IMR-90 (cell line): ENCODE measurements around the gene SLF2. TPM values are rescaled to one million over a fixed set of nuclear protein-coding genes. Genes with fewer than 3 reads are reported as not detected.

ENCODE experiments used
- ATAC-seq: fragments of 200-7000 bp; cut with Tn5 transposase; 2 replicates; pipeline ENCODE4 v1.9.1; 2020; ENCODE audit warnings: low read depth, mild to moderate bottlenecking, moderate library complexity
- BruUV-seq: library from RNA; stranded (reverse); fragments of 400-500 nt; replicated peaks from 2 replicates; lab custom pipeline; 2021; lab: Mats Ljungman, UMichigan
- CTCF ChIA-PET: fragments of 300-600 bp; formaldehyde crosslinking; extraction: SDS; loops from one replicate; lab custom pipeline; 2021; ENCODE audit warnings: antibody characterized with exemption; lab: Yijun Ruan, JAX
- POLR2A ChIA-PET: fragments of 300-600 bp; sonication (Branson Sonifier 250); formaldehyde crosslinking; loops from one replicate; lab custom pipeline; 2022; ENCODE audit warnings: antibody characterized with exemption; ENCODE audit not compliant: unreplicated experiment; lab: Charles Lee
- DNase-seq: peaks from one replicate; pipeline ENCODE4 v3.0.0; 2013
- H2AFZ ChIP-seq: replicated peaks from 2 replicates; pipeline ENCODE3; 2013; ENCODE audit warnings: low read length, mild to moderate bottlenecking; ENCODE audit not compliant: poor library complexity
- H2AK5ac ChIP-seq: 2 replicates; pipeline ENCODE4 v1.6.1; 2013; ENCODE audit warnings: low read depth, low read length, inconsistent platforms
- H2AK9ac ChIP-seq: replicated peaks from 2 replicates; pipeline ENCODE3; 2013; ENCODE audit warnings: mild to moderate bottlenecking, low read depth, low read length, moderate library complexity; ENCODE audit not compliant: poor library complexity
- H2BK120ac ChIP-seq: 2 replicates; pipeline ENCODE4 v1.6.1; 2013; ENCODE audit warnings: low read depth, low read length, inconsistent platforms
- H2BK15ac ChIP-seq: 3 replicates; pipeline ENCODE4 v1.6.1; 2013; ENCODE audit warnings: low read depth, low read length, inconsistent platforms
- H2BK20ac ChIP-seq: 2 replicates; pipeline ENCODE4 v1.6.1; 2013; ENCODE audit warnings: low read depth, mild to moderate bottlenecking, inconsistent platforms, low read length, moderate library complexity
- H2BK5ac ChIP-seq: 2 replicates; pipeline ENCODE4 v1.6.1; 2013; ENCODE audit warnings: mild to moderate bottlenecking, low read depth, low read length, inconsistent platforms; ENCODE audit not compliant: poor library complexity, severe bottlenecking
- H3K14ac ChIP-seq: replicated peaks from 2 replicates; pipeline ENCODE4 v1.6.1; 2013; ENCODE audit warnings: low read depth, low read length, inconsistent platforms
- H3K18ac ChIP-seq: 2 replicates; pipeline ENCODE4 v1.6.1; 2013; ENCODE audit warnings: low read depth, low read length, control low read depth
- H3K23ac ChIP-seq: 2 replicates; pipeline ENCODE4 v1.6.1; 2013; ENCODE audit warnings: low read depth, low read length, inconsistent platforms
- H3K27ac ChIP-seq: 2 replicates; pipeline ENCODE4 v1.5.1; 2013; ENCODE audit warnings: mild to moderate bottlenecking, control low read depth, low read length; ENCODE audit not compliant: insufficient read depth
- H3K27me3 ChIP-seq: 2 replicates; pipeline ENCODE4 v1.6.1; 2013; ENCODE audit warnings: low read length; ENCODE audit not compliant: control insufficient read depth, insufficient read depth
- H3K36me3 ChIP-seq: 2 replicates; pipeline ENCODE4 v1.6.1; 2013; ENCODE audit warnings: low read length, mixed read lengths; ENCODE audit not compliant: control insufficient read depth, insufficient read depth
- H3K4ac ChIP-seq: 2 replicates; pipeline ENCODE4 v1.6.1; 2013; ENCODE audit warnings: low read depth, low read length, inconsistent platforms
- H3K4me1 ChIP-seq: 2 replicates; pipeline ENCODE4 v1.6.1; 2013; ENCODE audit warnings: low read length, mixed read lengths; ENCODE audit not compliant: control insufficient read depth, insufficient read depth
- H3K4me2 ChIP-seq: 2 replicates; pipeline ENCODE4 v1.6.1; 2013; ENCODE audit warnings: low read depth, mild to moderate bottlenecking, control low read depth, low read length, moderate library complexity
- H3K4me3 ChIP-seq: 2 replicates; pipeline ENCODE4 v1.5.1; 2013; ENCODE audit warnings: low read depth, mild to moderate bottlenecking, control low read depth, low read length, moderate library complexity; ENCODE audit not compliant: insufficient read depth
- H3K56ac ChIP-seq: 2 replicates; pipeline ENCODE4 v1.6.1; 2013; ENCODE audit warnings: low read length, inconsistent platforms; ENCODE audit not compliant: insufficient read depth; ENCODE audit errors: extremely low read depth
- H3K79me1 ChIP-seq, 2 experiments: 2 replicates each; pipeline ENCODE4 v1.6.1; 2013; ENCODE audit warnings: low read length in 2 of 2, inconsistent platforms in 1 of 2, low read depth in 1 of 2
- H3K9ac ChIP-seq: 2 replicates; pipeline ENCODE4 v1.6.1; 2013; ENCODE audit warnings: low read depth, low read length, control low read depth
- H3K9me1 ChIP-seq: 2 replicates; pipeline ENCODE4 v1.6.1; 2013; ENCODE audit warnings: low read length, inconsistent platforms; ENCODE audit not compliant: insufficient read depth
- H3K9me3 ChIP-seq: 2 replicates; pipeline ENCODE4 v1.6.1; 2013; ENCODE audit warnings: low read length; ENCODE audit not compliant: control insufficient read depth, insufficient read depth
- H4K20me1 ChIP-seq: 2 replicates; pipeline ENCODE4 v1.6.1; 2013; ENCODE audit warnings: low read length, inconsistent platforms; ENCODE audit not compliant: insufficient read depth
- H4K5ac ChIP-seq: 2 replicates; pipeline ENCODE4 v1.6.1; 2013; ENCODE audit warnings: mild to moderate bottlenecking, low read depth, low read length, control low read depth
- H4K8ac ChIP-seq, 2 experiments: 2 replicates each; pipeline ENCODE4 v1.6.1; 2013; ENCODE audit warnings: low read depth in 2 of 2, low read length in 2 of 2, control low read depth in 1 of 2, inconsistent platforms in 1 of 2
- H4K91ac ChIP-seq: 2 replicates; pipeline ENCODE4 v1.6.1; 2013; ENCODE audit warnings: low read depth, low read length, inconsistent platforms; ENCODE audit not compliant: insufficient read depth
- BHLHE40 ChIP-seq: fragments of 150-350 bp; IDR thresholded peaks from 2 replicates; pipeline ENCODE4 v1.6.1; 2016; ENCODE audit warnings: mild to moderate bottlenecking, low read depth, low read length
- CHD1 ChIP-seq: IDR thresholded peaks from 2 replicates; pipeline ENCODE4 v1.6.1; 2012; ENCODE audit warnings: low read depth, low read length, improper control_type of control experiment
- ELK1 ChIP-seq: fragments of 150-350 bp; IDR thresholded peaks from 2 replicates; pipeline ENCODE4 v1.6.1; 2016; ENCODE audit warnings: low read depth, mild to moderate bottlenecking, low read length, moderate library complexity, borderline replicate concordance
- RAD21 ChIP-seq: IDR thresholded peaks from 2 replicates; pipeline ENCODE4 v1.6.1; 2012; ENCODE audit warnings: low read length, improper control_type of control experiment
- SMC3 ChIP-seq: fragments of 150-350 bp; IDR thresholded peaks from 2 replicates; pipeline ENCODE4 v1.6.1; 2016; ENCODE audit warnings: low read depth, mild to moderate bottlenecking, antibody characterized with exemption, low read length, moderate library complexity
- WGBS, 2 experiments: methylation state at CpG; one replicate each; pipeline versions ENCODE4 v1.1.5 to v1.1.7; 2013; ENCODE audit warnings: missing lambda C conversion rate in 2 of 2; ENCODE audit not compliant: insufficient read length in 1 of 2; ENCODE audit errors: extremely low coverage in 2 of 2; 5-methylcytosine and 5-hydroxymethylcytosine counted together
- dilution Hi-C: fragments of 300-500 bp; cut with HindIII; formaldehyde crosslinking; loops from one replicate; pipeline ENCODE4 v1.14.3; 2018; ENCODE audit warnings: low sequenced_read_pairs; ENCODE audit not compliant: unreplicated experiment
- in situ Hi-C: fragments of 300-500 bp; cut with MboI; formaldehyde crosslinking; loops from 3 replicates; pipeline ENCODE4 v1.14.3; 2019; ENCODE audit warnings: low sequenced_read_pairs, inconsistent platforms, mixed read lengths
- intact Hi-C: fragments of 100-400 bp; cut with micrococcal nuclease; formaldehyde crosslinking; loops from 2 replicates; pipeline ENCODE4 v1.10.0; 2022
- polyA plus RNA-seq, 3 experiments: library from polyadenylated mRNA; depleted of rRNA; stranded (reverse); fragments of >200 nt; gene quantifications; 2 replicates each; pipeline ENCODE4 v1.2.3, GENCODE V29; 2012; ENCODE audit warnings: low replicate concordance in 1 of 3
- total RNA-seq: library from RNA; depleted of rRNA; stranded (reverse); fragments of >200 nt; gene quantifications from 2 replicates; pipeline ENCODE4 v1.2.3, GENCODE V29; 2012
- TF ChIP-seq, protein P1 (sequence below): conservative IDR thresholded peaks from 2 replicates; pipeline ENCODE4 v1.5.1; 2012; ENCODE audit warnings: mild to moderate bottlenecking, low read depth, low read length, improper control_type of control experiment

SLF2 gene
- total and polyA plus RNA-seq, 2 of the 4 experiments (the other 2 are of a cell fraction), result 8.5 to 21.7 TPM

DNA sequence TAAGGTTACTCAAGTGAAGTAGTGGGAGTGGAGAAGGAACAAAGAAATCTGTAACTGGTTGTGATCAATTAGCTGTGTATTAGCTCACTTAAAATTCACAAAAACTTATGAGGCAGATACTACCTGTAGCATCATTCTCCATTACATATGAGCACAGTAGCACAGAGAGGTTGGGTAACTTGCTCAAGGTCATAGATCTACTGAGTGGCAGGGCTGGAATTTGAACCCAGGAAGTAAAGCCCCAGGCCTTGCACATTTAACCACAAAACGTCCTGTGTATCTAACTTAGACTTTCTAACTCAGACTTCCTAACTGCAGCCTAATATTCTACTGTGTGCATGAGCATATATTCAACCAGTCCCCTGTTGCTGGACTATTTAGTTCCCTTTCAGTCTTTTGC lies 5.6 kb upstream of the SLF2 start:
- intact Hi-C loops (no loop called here), in situ Hi-C loops (no loop called here), dilution Hi-C loops (no loop called here)
- Histone ChIP-seq H2BK5ac (no peak overlapping the region), H4K8ac (no peak overlapping the region), H3K9ac (no peak overlapping the region), H3K23ac (no peak overlapping the region), H3K56ac (no peak overlapping the region), H3K18ac (no peak overlapping the region), H3K27ac (no peak overlapping the region), H2BK120ac (no peak overlapping the region), H3K4me3 (no peak overlapping the region), H4K20me1 (no peaks in the 10 kb centered on the region), H3K36me3 (no peaks in the 10 kb centered on the region), H3K27me3 (no peaks in the 10 kb centered on the region; the same call in 1 of the 2 replicates), H3K4ac (no peak overlapping the region), H4K5ac (no peak overlapping the region), H3K79me1 (peaks cover 0 to 4% of the 10 kb centered on the region in 2 experiments; a peak in 3 of 4 replicates), H3K4me2 (no peak overlapping the region), H3K9me3 (no peaks in the 10 kb centered on the region), H2AFZ (no peak overlapping the region), H2AK5ac (no peak overlapping the region), H2AK9ac (no peak overlapping the region), H2BK15ac (no peak overlapping the region), H4K91ac (no peak overlapping the region), H3K14ac (no peak overlapping the region), H3K4me1 (peaks cover 7% of the 10 kb centered on the region), H2BK20ac (no peak overlapping the region), H3K9me1 (0 out of 2 replicates have a peak, but pooled peaks cover 2% of the 10 kb centered on the region)
- DNase-seq, result no peak
- CTCF ChIA-PET, result interaction anchor here (0.7 kb wide), 1 partner anchor 11 kb away, joined by 3 read pairs; no protein-coding TSS in a partner anchor
- 29% methylated on average over 1 of the region's 1 CpG; no CpG with 5 or more reads in 1 of the 2 experiments for WGBS, 2 experiments
- no TSS peak for BruUV-seq
- ATAC-seq, result no peak
- TF ChIP-seq BHLHE40 (no peak), CHD1 (no peak), SMC3 (no peak), RAD21 (no peak), ELK1 (no peak)
- TF ChIP-seq, protein P1, sequence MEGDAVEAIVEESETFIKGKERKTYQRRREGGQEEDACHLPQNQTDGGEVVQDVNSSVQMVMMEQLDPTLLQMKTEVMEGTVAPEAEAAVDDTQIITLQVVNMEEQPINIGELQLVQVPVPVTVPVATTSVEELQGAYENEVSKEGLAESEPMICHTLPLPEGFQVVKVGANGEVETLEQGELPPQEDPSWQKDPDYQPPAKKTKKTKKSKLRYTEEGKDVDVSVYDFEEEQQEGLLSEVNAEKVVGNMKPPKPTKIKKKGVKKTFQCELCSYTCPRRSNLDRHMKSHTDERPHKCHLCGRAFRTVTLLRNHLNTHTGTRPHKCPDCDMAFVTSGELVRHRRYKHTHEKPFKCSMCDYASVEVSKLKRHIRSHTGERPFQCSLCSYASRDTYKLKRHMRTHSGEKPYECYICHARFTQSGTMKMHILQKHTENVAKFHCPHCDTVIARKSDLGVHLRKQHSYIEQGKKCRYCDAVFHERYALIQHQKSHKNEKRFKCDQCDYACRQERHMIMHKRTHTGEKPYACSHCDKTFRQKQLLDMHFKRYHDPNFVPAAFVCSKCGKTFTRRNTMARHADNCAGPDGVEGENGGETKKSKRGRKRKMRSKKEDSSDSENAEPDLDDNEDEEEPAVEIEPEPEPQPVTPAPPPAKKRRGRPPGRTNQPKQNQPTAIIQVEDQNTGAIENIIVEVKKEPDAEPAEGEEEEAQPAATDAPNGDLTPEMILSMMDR, result no peak
- POLR2A ChIA-PET, result no interaction called here
